Measurements from ENCODE around the gene WDR33.
A peak's percentile ranks its signal among the peaks of the same experiment; 100 is the strongest.
"Not testable (repeated sequence)": the region's sequence is repeated elsewhere in the genome, so short reads cannot be mapped to it uniquely, and the experiment has no call there.

Gene WDR33

DNA sequence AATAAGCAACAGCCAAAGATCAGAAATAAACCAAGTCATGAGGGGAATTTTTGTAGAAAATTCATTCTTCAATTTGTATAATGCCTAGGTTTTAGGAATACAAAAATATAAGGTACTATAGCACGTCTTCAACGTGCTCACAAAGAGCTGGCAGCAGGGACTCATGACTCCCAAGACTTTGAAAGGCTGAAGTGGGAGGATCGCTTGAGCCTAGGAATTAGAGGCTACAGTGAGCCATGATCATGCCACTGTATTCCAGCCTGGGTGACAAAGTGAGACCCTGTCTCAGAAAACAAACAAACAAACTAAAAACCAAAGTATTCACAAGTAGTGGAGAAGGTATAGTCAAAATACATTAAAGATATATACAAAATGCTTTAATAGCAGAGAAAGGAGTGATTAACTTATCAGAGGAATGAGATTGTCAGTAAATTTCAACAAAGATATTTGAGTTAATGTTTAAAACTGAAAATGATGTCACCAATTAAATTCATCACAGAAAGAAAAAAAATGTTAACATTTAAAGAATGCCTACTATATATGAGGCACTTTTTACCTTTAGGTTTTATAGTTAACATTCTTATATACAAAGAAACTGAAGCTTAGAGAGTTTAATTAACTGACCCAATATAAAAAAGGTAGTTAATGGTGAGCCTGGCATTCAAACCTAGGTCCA, 3.2 kb downstream of the WDR33 start:
- no peak for DNase-seq

DNA sequence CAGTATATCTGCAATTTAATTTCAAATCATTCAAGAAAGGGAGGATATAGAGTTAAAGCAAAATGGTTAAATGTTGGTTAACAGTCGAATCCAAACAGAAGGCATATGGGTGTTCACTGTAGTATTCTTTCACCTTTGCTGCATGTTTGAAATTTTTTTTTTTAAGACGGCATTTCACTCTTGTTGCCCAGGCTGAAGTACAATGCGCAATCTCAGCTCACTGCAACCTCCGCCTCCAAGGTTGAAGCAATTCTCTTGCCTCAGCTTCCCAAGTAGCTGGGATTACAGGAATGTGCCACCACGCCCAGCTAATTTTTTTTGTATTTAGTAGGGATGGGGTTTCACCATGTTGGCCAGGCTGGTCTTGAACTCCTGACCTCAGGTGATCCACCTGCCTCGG, 4.1 kb downstream of the WDR33 start:
- DNase-seq: not testable (repeated sequence)

DNA sequence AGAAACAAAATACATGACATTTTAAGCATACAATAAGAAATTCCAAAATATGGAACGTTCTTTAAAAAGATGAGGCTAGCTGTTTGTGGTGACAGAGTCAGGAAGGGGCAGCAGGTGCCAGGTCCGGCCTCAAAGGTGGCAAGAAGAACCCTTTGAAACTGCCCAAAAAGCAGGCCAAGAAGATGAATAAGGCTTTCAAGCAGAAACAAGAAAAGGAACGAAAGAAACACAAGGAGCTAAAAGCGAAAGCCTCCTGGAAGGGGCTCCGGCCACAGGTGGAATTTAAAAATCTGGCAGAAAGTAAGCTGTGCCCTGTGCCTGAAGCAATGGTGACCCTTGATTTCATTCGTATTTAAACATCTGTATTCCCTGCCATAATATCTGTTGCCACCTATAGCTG, 5.5 kb downstream of the WDR33 start:
- no peak for DNase-seq

DNA sequence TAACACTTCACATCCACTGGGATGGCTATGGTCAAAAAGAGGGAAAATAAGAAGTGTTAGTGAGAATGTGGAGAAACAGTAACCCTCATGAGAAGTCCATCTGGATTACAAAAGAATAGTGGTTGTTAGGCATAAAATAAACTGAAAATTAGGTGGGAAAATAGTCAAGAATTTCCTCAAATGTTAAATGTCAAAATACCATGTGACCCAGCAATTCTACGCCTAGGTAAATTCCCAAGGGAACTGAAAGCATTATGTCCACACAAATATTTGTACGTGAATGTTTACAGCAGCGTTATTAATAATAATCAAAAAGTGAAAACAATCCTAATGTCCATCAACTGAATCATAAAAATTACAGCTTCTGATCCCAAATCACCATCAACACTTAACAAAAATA, 11.0 kb downstream of the WDR33 start:
- DNase-seq: no peak

DNA sequence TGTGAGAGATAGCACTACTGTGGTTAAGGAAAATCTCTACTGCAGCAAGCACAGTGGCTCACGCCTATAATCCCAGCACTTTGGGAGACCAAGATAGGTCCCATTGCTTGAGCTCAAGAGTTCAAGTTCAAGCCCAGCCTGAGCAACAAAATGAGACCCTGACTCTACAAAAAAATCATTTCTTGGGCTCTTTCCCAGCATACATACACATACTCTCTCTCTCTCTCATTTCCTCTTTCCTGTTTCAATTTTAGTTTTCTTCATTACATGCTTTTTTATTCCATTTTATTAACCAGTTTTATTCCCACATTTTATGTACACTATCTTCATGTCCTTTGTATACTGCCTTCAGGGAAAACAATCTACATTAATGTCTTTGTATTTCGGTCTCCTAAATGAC, 14.6 kb downstream of the WDR33 start:
- DNase-seq: no peak

DNA sequence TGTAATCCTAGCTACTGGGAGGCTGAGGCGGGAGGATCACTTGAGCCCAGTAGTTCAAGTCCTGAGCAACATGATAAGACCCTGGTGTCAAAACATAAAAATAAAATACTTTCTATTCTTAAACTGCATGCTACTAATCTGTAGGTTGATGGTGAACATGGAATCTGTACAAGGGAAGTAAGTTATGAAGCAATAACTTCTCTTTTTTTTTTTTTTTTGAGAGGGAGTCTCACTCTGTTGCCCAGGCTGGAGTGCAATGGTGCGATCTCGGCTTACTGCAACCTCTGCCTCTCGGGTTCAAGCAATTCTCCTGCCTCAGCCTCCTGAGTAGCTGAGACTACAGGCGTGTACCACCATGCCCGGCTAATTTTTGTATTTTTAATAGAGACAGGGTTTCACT, 16.1 kb downstream of the WDR33 start:
- not testable (repeated sequence) for DNase-seq

DNA sequence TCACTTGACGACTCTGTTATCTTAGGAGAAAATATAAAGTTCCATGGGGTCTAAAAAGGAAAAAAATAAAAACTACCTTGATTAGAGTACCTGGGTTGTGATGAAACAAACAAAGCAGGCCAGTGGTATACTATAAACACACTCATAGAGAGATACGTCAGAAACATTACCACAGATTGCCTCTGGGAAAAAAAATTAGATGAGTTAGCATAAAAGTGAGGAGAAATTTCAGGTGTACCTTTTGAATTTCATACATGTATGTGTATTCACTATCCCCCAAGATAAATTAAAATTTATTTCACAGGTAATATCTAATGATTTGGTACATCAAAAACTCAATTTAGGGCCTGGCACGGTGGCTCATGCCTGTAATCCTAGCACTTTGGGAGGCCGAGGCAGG, 18.2 kb downstream of the WDR33 start:
- DNase-seq: no peak

DNA sequence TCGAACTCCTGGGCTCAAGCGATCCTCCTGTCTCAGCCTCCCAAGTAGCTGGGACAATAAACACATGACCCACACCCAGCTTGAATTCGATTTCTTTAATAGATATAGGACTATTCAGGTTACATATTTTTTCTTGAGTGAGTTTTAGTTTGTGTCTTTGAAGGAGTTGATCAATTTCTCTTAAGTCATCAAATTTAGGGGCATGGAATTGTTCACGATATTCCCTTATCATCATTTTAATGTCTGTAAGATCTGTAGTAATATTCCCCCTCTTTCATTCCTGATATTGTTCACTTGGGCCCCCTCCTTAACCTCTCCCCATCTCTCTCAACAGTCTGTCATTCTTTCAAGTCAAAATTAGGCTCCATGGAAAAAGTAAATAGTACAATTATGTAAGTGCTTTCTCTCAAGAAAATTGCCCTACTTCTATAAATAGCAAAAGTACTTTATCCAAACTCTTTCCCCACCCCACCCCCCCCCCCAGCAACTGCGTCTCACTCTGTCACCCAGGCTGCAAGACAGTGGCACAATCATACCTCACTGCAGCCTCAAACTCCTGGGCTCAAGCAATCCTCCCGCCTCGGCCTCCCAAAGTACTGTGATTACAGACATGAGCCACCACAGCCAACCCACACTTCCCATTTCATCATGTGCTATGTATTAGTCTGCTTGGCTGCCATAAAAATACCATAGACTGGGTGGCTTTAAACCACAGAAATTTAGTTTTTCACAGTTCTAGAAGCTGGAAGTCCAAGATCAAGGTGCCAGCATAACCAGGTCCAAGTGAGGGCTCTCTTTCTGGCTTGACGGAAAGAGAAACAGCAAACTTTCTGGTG, 20.1 kb downstream of the WDR33 start:
- DNase-seq: no peak

DNA sequence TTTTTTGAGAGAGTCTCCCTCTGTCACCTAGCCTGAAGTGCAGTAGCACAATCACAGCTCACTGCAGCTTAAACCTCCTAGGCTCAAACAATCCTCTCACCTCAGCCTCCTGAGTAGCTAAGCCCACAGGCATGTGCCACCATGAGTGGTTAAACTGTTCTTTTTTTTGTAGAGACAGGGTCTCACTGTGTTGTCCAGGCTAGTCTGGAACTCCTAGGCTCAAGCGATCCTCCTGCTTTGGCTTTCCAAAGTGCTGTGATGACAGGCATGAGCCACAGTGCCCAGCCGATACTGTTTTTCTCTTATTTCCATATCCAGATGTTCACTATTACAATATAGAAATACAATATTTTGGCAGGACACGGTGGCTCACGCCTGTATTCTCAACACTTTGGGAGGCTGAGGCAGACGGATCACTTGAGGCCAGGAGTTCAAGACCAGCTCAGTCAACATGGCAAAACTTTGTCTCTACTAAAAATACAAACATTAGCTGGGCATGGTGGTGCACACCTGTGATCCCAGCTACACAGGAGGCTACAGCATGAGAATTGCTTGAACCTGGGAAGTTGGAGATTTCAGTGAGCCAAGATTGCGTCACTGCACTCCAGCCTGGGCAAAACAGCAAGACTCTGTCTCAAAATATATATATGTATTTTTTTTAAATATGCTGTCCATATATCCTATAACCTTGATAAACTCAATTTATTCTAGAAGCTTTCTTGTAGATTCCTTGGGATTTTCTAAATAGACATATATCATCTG, 24.7 kb downstream of the WDR33 start:
- no peak for DNase-seq

DNA sequence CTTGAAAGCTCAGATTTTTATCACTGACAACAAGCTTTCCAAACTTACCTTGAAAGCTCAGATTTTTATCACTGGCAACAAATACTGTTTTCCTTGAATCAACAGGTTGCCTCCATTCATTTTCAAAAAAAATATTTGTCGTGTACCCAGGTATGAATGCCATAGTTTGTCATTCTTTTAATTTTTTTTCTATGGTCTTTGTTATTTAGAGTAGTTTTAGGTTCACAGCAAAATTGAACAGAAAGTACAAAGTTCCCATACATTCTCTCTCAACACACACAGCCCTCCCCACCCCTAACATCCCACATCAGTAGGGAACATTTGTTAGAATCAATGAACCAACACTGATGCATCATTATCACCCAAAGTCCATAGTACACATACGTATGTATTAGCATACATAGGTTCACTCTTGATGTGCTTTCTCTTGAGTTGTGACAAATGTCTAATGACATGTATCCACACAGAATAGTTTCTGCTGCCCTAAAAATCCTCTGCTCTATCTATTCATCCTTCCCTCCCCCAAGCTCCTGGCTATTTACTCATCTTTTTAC, 25.9 kb downstream of the WDR33 start:
- no peak for DNase-seq

DNA sequence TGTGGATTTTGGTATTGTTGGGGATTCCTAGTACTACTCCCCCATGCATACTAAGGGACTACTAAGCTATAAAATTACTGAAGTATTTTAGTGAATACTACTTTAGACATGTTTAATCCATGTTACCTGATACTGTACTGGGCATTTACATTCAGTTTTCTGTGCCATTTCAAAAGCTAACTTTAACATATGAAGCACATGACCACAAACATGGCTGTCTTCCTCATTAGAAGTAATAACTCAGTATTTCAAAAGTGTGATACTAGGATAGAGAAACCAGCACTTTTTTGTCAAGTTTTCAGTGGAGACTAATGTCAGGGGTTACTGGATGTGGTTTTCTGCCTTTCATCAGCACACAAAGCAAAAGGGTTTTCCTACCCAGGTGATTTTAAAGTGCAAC, 27.9 kb downstream of the WDR33 start:
- DNase-seq: no peak

DNA sequence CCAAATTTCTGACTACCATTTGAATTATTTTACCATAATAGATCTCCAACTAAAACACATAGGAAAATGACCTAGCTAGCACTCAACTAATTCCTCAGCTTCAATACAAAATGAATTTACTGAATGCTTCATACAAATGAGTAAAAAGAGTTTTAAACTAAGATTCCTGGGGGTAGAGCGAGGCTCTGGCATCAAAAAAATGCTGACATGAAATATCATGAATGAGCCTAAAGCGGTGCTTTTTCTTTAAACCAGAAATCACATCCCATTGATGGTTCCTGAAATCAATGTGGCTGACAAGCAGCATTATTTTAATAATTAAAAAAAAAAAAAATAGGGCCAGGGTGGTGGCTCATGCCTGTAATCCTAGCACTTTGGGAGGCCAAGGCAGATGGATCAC, 32.1 kb downstream of the WDR33 start:
- no peak for DNase-seq

DNA sequence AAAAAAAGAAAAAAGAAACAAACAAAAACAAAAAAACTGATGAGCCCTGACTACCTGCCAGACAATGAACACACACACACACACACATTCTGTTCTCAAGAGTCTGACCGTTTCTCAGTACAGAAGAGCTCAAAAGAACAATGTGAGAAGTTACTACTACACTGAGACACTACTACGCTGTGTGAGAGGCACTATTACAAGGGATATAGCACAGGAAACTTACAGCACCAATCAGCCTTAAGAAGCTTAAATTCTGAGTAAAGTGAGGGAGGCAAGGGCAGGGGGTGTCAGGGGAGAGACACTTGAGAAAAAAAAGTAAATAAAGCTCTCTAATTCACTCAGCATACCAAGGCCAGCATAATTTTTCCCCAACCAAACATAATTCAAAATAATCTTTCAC, 32.5 kb downstream of the WDR33 start:
- no peak for DNase-seq

DNA sequence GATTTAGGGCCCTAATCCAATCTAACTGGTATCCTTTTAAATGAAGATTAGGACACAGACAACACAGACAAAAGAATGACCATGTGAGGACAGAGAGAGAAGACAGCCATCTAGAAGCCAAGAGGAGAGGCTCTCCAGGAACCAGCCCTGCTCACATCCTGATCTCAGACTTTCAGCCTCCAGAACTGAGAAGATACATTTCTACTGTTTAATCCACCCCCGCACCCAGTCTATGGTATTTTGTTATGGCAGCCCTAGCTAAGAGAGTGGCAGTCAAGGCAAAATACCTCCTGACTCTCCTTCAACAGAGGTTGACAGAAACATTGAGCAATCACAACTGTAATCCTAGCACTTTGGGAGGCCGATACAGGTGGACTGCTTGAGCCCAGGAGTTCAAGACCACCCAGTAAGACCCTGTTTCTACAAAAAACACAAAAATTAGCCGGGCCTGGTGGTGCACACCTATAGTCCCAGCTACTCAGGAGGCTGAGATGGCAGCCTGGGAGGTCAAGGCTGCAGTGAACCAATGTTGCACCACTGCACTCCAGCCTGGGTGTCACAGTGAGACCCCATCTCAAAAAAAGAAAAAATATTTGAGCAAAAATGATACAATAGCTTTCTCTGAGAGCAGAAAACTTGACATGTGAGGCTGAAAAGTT, 34.7 kb downstream of the WDR33 start:
- no peak for DNase-seq

DNA sequence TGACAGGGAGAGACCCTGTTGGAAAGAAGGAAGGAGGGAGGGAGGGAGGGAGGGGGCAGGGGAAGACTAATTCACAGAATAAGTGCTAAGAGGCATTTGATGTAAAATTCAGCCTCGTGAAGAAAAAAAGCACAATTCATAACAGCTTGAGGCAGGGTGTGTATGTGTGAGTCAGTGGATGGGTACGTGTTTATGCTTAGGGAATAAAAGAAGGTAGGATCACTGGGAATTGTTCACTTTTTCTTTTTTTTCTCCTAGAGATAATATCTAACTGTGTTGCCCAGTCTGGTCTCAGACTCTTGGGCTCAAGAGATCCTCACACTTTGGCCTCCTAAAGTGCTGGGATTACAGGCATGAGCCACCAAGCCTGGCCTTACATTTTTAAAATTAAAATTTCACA, 39.2 kb downstream of the WDR33 start:
- DNase-seq: no peak

DNA sequence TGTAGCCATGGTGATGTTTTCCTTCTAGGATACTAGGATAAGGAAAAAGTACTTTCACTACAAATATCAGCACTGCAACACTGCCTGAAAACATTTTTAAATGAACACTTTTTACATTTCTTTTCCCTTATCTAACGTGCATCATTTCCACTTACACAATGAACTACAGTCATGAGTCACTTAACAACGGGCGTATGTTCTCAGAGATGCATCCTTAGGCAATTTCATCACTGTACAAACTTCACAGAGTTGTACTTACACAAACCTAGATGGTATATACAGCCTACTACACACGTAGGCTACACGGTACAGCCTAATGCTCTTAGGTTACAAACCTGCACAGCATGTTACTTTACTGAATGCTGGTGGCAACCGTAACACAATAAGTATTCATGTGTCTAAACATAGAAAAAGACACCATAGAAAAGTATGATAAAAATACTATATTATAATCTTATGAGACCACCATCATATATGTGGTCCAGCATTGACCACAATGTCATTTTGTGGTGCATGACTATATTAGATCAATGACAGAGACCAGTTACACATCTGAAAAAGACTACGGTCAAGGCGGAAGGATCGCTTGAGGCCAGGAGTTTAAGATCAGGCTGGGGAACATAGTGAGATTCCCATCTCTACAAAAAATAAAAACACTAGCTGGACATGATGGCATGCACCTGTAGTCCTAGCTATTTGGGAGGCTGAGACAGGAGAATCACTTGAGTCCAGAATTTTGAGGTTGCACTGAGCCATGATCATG, 39.8 kb downstream of the WDR33 start:
- no peak for DNase-seq

DNA sequence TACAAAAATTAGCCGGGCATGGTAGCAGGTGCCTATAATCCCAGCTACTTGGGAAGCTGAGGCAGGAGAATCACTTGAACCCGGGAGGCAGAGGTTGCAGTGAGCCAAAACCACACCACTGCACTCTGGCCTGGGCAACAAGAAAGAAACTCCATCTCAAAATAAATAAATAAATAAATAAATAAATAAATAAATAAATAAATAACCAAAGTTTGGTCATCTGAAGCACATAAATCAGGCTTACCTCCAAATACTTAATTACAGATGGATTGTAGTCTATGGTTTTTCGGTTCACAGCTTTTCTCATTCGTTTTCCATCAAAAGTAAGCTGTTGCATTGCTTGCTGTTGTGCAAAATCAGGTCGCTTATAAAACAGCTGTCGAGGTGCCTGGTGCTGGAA, 40.4 kb downstream of the WDR33 start:
- DNase-seq: not testable (repeated sequence)

DNA sequence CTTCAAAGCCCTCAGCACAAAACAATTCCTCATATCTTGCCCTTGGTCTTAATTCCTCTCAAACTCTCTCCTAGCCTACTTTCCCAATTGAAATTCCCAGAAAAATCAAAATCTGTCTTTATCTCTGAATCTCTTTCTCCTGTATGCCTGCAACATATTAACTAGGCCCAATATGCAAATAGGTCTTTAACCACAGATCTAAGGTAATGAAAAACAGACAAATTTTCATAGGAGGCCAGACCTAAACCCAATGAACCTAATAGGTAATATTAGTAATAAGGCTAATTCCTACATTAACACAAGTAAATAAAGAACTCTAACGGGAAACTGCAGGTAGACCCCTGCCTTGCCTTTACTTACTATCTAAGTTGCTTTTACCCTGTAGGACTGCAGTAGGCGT, 41.4 kb downstream of the WDR33 start:
- no peak for DNase-seq

DNA sequence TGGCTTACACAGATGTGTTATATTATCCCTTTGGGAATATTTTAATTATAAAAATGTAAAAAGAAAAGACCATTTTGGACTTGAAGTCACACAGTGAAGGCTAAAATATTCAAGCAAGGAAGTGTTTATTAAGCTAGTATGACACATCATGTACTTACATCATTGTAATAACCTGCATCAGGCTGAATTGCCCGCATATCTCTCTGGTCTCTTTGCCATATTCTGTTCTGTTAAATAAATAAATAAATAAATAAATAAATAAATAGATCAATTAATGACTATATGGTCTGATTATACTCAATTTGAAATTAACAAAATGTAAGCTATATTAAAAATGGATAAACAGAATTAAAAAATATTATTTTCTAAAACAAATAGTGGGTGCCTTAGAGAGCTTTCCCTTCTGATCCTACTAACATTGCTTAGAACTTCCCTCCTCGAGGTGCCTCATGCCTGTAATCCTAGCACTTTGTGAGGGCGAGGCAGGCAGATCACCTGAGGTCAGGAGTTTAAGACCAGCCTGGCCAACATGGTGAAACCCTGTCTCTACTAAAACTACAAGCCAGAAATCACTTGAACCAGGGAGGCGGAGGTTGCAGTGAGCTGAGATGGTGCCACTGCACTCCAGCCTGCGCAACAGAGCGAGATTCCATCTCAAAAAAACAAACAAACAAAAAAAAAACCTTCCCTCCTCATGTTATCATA, 42.0 kb downstream of the WDR33 start:
- DNase-seq: no peak

DNA sequence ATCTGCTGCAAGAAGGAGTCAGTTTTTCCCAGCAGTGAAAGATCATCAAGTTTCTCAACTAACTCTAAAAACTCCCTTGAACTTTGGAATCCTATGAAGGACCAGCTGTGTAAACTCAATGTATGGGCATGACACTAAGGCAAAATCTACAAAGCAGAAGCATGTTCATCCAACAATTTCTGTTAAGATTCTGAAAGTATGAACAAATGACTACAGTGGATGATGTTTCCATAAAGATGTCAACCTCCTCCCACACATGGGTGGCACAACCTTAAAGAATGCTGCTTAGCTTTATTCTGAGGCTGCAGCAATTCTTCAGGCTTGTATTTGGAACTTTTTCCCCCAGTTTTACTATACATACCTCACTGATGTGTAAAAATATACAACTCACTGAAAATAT, 47.2 kb downstream of the WDR33 start:
- peak; percentile 1 for DNase-seq

DNA sequence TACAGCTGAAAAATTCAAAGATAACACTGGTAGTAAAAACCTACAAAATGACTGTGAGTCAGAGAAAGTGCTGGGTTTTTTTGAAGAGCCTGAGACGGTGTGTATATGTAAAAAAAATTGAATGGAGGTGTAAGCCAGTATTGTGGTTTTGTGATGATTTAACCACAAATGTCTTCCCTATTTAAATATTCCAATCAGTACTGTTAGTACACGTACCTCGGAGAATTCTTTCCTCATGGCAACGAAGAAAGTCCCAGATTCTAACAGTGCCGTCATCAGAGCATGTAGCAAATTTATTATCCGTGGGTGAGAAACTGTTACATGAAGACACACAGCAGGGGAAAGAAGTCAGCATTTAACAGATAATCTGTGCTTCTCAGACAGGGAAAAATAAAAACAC, 48.1 kb downstream of the WDR33 start:
- no peak for DNase-seq

DNA sequence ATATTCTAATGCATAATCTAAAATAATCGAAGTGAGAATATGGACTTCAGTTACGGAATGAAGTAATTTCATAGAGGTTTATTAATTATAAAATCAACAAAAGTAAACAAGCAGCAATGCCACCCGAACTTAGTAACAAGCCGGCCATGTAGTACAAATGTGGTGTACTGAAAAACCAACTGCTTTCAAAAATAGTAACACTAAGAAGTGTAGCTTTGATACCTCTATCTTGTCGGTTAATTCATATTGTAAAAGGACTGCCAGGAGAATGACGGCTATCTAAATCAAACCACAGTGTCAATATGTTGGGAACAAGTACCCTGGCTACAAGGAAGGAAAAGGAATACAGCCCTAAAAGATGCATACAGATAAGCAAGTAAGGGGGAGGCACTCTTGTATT, 48.5 kb downstream of the WDR33 start:
- no peak for DNase-seq
